Esophagus (tissue), 2 donors: ENCODE results near the gene PREB. TPM values are rescaled to one million over a fixed set of nuclear protein-coding genes. Genes with fewer than 3 reads are reported as not detected.

ENCODE experiments used
- H3K27ac ChIP-seq, 2 donors: one replicate each; pipeline ENCODE4 v1.5.1; 2013; ENCODE audit warnings: low read depth in 2 of 2, mild to moderate bottlenecking in 2 of 2, inconsistent platforms in 1 of 2, low read length in 1 of 2, moderate library complexity in 1 of 2
- H3K27me3 ChIP-seq, 2 donors: one replicate each; pipeline ENCODE4 v1.6.1; 2013; ENCODE audit warnings: low read length in 2 of 2, control low read depth in 1 of 2, mild to moderate bottlenecking in 1 of 2; ENCODE audit not compliant: insufficient read depth in 2 of 2, control insufficient read depth in 1 of 2
- H3K36me3 ChIP-seq, 2 donors: one replicate each; pipeline ENCODE4 v1.6.1; 2013; ENCODE audit warnings: low read length in 1 of 2; ENCODE audit not compliant: control insufficient read depth in 2 of 2, insufficient read depth in 2 of 2
- H3K4me1 ChIP-seq, 2 donors: one replicate each; pipeline ENCODE4 v1.6.1; 2013; ENCODE audit warnings: low read length in 1 of 2; ENCODE audit not compliant: control insufficient read depth in 2 of 2, insufficient read depth in 2 of 2
- H3K4me3 ChIP-seq, 2 donors: one replicate each; pipeline ENCODE4 v1.5.1; 2013; ENCODE audit warnings: low read length in 2 of 2, mild to moderate bottlenecking in 2 of 2, low read depth in 1 of 2, moderate library complexity in 1 of 2
- H3K9me3 ChIP-seq, 2 donors: one replicate each; pipeline ENCODE4 v1.6.1; 2013; ENCODE audit warnings: mild to moderate bottlenecking in 2 of 2, low read depth in 1 of 2, low read length in 1 of 2, moderate library complexity in 1 of 2; ENCODE audit not compliant: control insufficient read depth in 2 of 2, insufficient read depth in 1 of 2
- WGBS, 2 donors: extraction: QIAGEN DNeasy Blood & Tissue Kit; methylation state at CpG; one replicate each; pipeline ENCODE4 v1.1.7; 2013; 5-methylcytosine and 5-hydroxymethylcytosine counted together
- polyA plus RNA-seq, 2 donors: library from polyadenylated mRNA; stranded (reverse); fragments of 200-250 nt; gene quantifications; one replicate each; pipeline ENCODE4 v1.2.3, GENCODE V29; 2013
- donor health status: healthy with polysubstance abuse.
- donor health status: Bipolar disorder and iron deficiency.

The PREB gene
- polyA plus RNA-seq, 2 donors, result 24.1 to 29.7 TPM

- Histone ChIP-seq H3K4me3 (no peak overlapping the region), H3K36me3 (no peaks in the 10 kb centered on the region), H3K4me1 (peaks cover 4 to 17% of the 10 kb centered on the region in 2 donors), H3K27ac (no peak overlapping the region), H3K27me3 (no peaks in the 10 kb centered on the region), H3K9me3 (no peaks in the 10 kb centered on the region)
- 78% methylated on average over 20 of the region's 20 CpGs for WGBS, 2 donors
Measured at GRCh38 chr2:27083410-27084296, 50.8 kb downstream of the PREB start.

GRCh38 chr2:27082773-27083409 lies 51.5 kb downstream of the PREB start:
- Histone ChIP-seq H3K4me3 (no peak overlapping the region), H3K27ac (no peak overlapping the region), H3K27me3 (no peaks in the 10 kb centered on the region), H3K36me3 (no peaks in the 10 kb centered on the region), H3K4me1 (peaks cover 4 to 17% of the 10 kb centered on the region in 2 donors), H3K9me3 (no peaks in the 10 kb centered on the region)
- 85 to 87% methylated on average over 25 to 27 of the region's 27 CpGs for WGBS, 2 donors

- Histone ChIP-seq H3K4me3 (no peak overlapping the region), H3K9me3 (no peaks in the 10 kb centered on the region), H3K36me3 (no peaks in the 10 kb centered on the region), H3K27ac (peak overlapping the region in 1 of 2 donors; percentile 76), H3K27me3 (no peaks in the 10 kb centered on the region), H3K4me1 (peaks cover 4 to 15% of the 10 kb centered on the region in 2 donors)
- 85 to 89% methylated on average over 33 to 38 of the region's 38 CpGs for WGBS, 2 donors
Measured at GRCh38 chr2:27081984-27082772, 52.3 kb downstream of the PREB start.

Other genes with a start within 250 kb of the PREB start
- 10 to 100 TPM in 1 of 2 donors, 1 to 10 TPM in 1; 7.4 to 13.4 TPM for gene MAPRE3, start 164.0 kb downstream of the PREB start, polyA plus RNA-seq
- 10 to 100 TPM; 29.0 to 35.2 TPM for gene TMEM214, start 101.7 kb downstream of the PREB start, polyA plus RNA-seq
- 10 to 100 TPM in 1 of 2 donors, 1 to 10 TPM in 1; 7.6 to 10.6 TPM for gene AGBL5, start 83.0 kb downstream of the PREB start, polyA plus RNA-seq
- 100 to 1,000 TPM; 203 to 358 TPM for gene OST4, start 63.0 kb downstream of the PREB start, polyA plus RNA-seq
- gene EMILIN1, start 56.0 kb downstream of the PREB start, polyA plus RNA-seq, result 10 to 100 TPM; 10.7 to 12.1 TPM
- 1 to 10 TPM; 2.2 to 3.3 TPM for gene KHK, start 47.9 kb downstream of the PREB start, polyA plus RNA-seq
- 1 to 10 TPM; 2.4 to 3.4 TPM for gene CGREF1, start 15.5 kb downstream of the PREB start, polyA plus RNA-seq
- under 1 TPM; 0.08 to 0.31 TPM for gene ABHD1, start 10.8 kb downstream of the PREB start, polyA plus RNA-seq
- not detected for gene PRR30, start 4.8 kb upstream of the PREB start, polyA plus RNA-seq
- under 1 TPM in 1 of 2 donors, not detected in 1; 0.02 TPM for gene TCF23, start 14.4 kb upstream of the PREB start, polyA plus RNA-seq
- gene ATRAID, start 77.4 kb upstream of the PREB start, polyA plus RNA-seq, result 10 to 100 TPM; 66.2 to 92.7 TPM
- 10 to 100 TPM; 11.4 to 13.5 TPM for gene SLC5A6, start 77.6 kb upstream of the PREB start, polyA plus RNA-seq
- 10 to 100 TPM; 16.8 to 18.3 TPM for gene CAD, start 82.7 kb upstream of the PREB start, polyA plus RNA-seq
- under 1 TPM; 0.08 to 0.09 TPM for gene SLC30A3, start 128.4 kb upstream of the PREB start, polyA plus RNA-seq
- gene DNAJC5G, start 140.8 kb upstream of the PREB start, polyA plus RNA-seq, result under 1 TPM; 0.05 to 0.14 TPM
- gene TRIM54, start 147.8 kb upstream of the PREB start, polyA plus RNA-seq, result under 1 TPM; 0.05 to 0.18 TPM
- gene UCN, start 173.8 kb upstream of the PREB start, polyA plus RNA-seq, result 1 to 10 TPM in 1 of 2 donors, under 1 TPM in 1; 0.41 to 1.1 TPM
- 10 to 100 TPM; 44.9 to 71.2 TPM for gene MPV17, start 188.5 kb upstream of the PREB start, polyA plus RNA-seq
- gene GTF3C2, start 222.1 kb upstream of the PREB start, polyA plus RNA-seq, result 10 to 100 TPM; 41.5 to 43.8 TPM
- 10 to 100 TPM; 44.1 to 55.5 TPM for gene EIF2B4, start 235.7 kb upstream of the PREB start, polyA plus RNA-seq
- 10 to 100 TPM; 36.9 to 61.7 TPM for gene SNX17, start 236.0 kb upstream of the PREB start, polyA plus RNA-seq
- 10 to 100 TPM; 20.0 to 34.5 TPM for gene ZNF513, start 246.1 kb upstream of the PREB start, polyA plus RNA-seq